G401.6 (cell line): ENCODE results near the gene CASZ1.
A peak's percentile ranks its signal among the peaks of the same experiment; 100 is the strongest.

ENCODE experiments used
- FAIRE-seq: peaks from 2 replicates; lab custom pipeline; 2012; peaks lifted over from hg19 to GRCh38; lab: Jason Lieb, UNC

Gene CASZ1

DNA sequence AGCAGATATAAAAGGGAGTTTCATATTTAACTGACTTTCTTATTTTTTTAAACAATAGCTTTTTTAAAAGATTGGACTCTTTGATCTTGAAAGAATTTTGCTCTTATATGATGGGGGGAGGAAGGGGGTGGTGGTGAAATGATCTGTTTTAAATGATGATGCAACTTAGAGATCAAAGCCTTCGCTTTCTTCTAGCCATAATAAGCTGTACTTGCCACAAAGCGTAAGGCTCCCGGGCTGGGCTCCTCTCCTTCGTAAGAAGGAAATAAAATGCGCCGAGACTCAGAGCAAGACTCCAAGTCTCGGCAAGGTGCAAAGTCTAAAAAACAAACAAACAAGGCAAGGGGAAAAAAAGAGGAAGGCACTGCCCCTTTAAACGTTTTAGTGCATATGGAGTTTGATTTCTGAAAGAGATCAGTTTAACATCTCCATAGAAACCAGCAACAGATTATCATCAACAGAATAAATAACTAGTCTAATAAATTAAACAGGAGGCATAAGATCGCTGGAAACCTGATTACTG lies 3.3 kb downstream of the CASZ1 start:
- peak; percentile 95 for FAIRE-seq

DNA sequence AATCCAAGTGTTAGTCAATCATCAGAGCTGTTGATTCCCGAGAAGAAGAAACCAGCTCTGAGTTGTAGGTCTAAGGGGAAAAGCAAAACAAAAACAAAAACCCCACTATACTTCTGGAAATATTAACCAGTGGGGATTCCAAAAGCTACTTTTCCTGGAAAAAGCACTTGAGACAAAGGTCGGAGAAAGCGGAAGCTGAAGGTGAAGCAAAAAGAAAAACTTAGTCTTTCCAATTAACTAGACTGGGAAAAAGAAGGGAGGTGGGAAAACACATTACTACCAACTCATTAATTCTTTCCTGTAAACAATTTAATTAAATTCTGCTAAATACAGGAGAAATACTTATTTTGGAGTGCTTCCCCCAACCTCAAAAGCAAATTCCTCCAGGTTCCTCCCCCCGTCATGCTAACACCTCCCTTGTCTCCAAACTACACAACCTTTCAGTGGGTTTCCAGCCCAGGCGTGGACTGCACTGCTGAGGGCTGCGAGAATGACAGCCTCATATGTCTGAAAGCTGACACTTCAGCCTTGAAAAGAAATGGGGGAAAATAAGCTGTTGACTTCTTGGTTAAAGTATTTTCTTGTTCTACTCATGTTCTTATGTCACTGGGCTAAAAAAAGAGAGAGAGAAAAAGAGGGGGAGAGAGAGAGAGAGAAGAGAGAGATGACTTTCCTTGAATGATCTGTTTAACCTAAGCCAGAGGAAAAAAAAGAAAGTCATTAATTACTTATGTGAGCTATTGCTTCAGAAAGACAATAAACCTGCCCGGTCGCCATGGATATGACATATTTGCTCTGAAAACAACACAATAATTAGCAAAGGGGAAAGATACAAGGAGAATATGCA lies 5.1 kb downstream of the CASZ1 start:
- peak; percentile 93 for FAIRE-seq

DNA sequence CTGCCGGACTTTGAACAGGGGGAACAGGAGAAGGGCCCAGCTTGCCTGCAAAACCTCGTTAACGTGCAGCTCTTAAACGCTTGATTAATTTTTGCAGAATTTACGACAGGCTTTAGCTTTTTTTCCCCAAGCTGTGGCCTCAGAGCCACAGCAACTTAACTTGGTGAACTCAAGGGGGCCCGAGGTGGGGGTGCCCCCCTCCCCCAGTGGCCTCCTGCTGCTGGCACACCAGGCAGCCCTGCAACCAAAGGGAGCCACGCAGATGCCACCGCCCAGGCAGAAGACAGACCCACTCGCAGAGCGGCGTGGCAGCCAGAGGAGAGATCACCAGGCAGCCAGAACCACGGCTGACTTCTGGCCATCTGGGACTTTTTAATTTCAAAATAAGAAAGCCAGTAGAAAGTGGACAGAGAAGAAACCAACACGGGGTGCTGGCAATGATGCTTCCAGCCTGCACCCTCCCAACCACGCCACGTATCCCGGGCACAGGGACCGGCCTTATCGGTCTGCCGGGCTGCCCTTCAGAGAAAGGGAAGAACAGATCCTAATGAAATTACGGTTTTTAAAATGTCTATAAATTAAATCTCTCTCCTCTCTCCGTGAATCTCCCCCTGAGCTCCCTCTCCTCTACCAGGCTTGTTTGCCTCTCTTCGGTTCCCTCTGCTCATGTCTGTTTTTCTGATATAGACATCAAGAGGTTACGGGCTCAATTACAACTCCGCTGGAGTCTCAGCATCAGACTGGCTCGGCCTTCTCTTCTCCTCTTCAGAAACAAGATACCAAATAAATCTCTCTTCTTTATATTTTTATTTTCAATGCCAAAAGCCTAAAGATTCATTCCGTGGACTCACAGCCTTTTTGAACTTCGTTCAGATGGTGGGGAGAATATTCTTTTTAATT lies 6.4 kb downstream of the CASZ1 start:
- no peak for FAIRE-seq

DNA sequence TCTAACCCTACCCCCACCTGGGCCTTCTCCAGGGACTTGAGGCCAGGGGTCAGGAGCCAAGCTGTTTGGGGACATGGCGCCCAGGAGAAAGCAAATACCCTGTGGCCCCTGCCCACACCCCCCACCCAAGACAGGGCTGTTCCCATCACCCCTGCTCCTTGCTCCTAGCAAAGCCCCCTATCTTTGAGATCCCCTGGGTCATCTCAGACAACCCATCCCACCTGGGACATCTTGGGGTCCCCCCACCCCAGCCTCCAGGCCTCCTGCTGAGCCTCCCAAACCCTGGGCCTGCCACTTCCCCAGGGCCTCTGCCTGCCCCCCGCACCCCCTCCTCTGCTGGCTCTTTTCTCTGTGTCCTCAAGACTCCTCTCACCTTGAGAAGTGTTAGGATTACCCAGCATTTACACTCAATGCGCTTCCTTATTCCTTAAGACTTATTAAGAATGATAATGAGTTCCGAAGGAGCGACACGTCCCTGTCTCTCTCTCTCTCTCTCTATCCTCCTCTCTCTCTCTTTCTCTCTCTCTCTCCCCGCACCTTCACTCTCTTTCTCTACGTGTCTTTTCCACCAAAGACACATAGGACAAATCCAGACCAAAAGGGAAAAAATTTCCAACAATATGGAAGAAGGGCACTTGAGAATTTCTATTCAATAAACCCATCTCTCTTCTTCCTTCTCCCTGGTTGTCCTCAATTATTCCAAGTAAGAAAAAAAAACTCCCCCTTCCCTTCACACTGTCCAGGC lies 7.2 kb downstream of the CASZ1 start:
- no peak for FAIRE-seq

DNA sequence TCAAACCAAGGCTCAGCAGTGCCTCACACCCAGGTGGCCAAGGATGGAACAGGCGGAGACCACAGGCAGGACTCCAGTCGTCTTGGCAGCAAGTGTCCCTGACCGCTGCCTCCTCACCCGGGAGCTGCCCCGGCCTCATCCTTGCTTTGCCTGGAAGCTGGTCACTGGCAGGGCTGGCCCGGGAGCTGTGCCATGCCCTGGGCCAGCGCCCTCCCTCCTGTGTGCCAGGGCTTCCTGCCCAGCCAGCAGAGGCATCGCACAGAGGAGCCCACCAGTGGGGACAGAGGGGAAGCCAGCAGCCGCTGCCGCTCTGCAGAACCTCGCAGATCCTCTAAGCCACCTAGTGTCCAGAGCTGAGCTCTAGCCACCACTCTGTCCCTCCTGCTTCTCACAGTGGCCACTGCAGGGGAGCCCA lies 7.8 kb downstream of the CASZ1 start:
- no peak for FAIRE-seq

DNA sequence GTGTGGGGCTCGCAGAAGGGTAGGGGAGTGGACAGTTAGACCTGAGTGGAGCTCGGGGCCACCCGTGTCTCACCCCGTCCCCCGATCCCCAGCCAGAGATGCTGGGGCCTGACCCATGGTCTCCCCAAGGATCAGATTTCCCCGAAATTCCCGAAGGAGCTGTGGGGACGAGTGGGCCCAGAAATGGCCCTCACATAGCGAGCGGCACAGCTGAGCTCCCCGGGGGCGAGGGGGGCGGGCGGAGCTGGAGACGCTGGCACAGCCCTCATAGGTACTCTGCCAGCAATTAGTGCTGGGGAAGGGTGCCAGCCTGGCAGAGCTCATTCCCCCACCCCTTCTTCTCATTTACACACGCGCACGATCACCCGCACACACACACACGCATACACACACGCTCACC lies 9.2 kb downstream of the CASZ1 start:
- FAIRE-seq = no peak

DNA sequence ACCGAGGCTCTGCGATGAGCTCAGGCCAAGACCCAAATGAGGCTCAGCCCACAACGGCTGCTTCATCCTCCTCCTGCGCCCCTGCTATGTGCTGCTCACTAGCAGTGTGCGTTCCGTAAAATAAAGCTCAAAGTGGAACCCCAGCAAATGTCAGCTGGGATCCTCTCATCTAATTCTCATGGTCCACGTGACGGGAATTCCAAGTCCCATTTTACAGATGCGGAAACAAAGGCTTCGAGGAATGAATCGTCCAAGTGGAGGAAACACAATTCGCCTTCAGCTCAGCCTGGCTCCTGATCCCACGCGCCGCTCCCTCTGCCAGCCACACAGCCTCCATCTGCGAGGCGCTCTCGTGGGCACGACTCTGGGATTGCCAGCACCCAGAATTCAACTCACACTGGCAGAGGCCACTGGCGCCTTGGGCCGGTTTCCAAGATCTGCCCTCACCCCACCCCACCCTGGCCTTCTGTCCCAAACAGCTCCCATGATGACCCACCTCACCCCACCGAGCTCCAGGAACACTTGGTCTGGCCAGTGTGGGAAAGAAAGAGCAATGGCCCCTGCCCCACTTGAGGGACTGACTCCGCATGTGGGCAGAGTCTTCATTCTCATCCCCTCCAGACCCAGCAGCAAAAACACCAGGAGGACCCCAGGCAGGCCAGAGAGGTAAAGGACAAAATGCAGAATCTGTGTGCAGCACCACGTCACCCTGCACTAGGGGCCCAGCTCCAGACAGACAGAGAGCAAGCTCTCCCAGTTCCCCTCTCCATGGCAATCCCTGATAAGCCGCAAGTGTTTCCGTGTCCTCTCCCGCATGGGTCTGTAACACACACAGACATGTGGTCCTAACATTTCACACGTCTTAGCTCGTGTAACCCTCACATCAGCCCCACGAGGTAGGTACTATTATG lies 10.5 kb downstream of the CASZ1 start:
- FAIRE-seq = no peak

DNA sequence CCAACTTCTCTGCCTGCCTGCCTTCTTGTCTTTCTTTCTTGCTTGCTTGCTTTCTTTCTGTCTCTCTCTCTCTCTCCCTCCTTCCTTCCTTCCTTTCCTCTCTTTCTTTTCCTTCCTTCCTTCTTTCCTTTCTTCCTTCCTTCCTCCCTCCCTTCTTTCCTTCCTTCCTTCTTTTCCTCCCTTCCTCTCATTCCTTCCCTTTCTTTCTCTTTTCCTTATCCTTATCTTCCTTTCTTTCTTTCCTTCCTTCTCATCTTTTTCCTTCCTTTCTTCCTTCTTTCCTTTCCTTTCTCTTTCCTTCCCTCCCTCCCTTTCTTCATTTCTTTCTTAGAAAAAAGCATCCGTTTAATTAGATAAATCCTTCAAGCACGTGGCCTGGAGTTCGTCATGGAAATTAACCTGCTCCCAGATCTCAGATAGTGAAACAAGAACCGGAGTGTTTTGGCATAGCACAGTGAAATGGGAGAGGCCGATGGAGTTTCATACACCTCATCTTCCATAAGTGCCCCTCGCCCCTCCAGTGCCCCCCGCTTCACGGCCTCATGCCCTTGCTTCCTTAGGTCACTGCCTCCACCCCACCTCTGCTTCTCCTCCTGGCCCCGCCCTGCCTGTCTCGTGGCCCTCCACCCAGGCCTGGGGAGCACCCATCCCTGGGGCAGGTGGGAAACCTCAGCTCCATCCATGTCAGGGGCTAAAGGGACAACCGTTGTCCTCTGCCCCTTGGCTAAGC lies 11.3 kb downstream of the CASZ1 start:
- no peak for FAIRE-seq

DNA sequence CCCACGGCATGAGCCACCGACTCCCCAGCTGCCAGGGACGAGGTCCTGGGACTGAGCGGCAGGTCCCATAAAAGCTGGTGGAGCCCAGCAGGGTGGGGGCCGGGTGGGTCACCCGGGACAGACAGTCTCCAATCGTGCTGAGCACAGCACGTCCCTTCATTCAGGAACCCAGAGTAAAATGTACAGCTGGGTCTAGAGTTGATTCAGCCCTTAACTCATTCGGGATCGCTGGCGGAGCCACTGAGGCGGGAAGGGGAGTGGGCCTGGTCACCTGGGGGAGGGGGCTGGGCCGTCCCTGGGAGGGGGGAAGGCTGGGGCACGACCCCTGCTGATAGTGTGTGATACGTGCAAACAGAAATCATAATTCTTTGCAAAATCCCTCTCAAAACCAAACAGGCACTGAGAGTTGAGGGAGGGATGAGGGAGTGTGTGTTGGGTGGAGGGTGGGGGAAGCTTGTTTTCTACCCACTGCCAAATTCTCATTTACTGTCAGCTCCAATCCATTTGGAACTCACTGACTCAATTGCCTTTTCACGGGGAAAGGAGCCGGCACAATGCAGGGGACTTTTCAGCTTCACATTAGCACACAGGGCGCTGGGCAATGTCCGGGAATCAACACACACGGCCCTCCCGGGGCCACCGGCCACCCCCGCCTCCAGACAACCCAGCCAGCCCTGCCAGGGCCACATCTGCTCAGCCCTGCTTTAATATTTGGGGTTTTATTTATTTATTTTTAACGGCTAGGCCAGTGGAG lies 13.8 kb downstream of the CASZ1 start:
- FAIRE-seq = no peak

DNA sequence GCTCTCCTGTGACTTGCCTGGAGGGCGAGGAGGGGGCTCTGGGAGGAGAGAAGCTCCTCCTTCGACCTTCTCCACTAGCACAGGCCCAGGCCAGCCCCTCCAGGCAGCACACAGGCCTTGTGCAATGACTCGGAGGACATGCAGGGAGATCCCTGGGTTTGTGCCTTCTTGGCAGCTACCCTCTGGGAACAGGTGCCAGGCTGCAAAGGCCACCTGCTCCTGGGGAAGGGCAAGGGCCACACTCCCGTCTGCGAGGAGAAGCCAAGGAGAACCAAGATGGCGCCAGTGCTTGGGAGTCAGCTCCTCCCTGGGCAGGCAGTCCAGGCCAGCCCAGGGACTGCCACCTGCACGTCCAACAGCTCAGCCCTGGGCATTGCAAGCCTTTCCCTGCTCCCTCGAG lies 15.3 kb downstream of the CASZ1 start:
- no peak for FAIRE-seq

DNA sequence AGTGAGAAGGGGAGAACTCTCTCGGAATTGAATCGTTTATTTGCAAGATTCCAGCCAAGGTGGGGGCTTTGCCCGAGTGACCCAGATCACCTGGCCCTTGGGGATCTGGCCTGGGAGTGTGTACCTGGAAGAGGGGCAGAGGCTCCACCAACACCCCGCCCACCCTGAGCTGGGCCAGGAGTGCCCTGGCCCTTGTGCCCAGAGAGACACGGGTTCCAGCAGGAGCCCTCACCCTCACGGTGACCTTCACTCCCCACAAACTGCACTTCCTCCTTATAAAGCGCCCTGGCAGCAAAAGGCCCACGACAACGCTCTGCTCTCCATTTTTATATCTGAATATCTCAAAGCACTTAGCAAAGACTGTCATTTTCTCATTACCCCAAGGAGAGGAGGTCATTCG lies 16.6 kb downstream of the CASZ1 start:
- no peak for FAIRE-seq

DNA sequence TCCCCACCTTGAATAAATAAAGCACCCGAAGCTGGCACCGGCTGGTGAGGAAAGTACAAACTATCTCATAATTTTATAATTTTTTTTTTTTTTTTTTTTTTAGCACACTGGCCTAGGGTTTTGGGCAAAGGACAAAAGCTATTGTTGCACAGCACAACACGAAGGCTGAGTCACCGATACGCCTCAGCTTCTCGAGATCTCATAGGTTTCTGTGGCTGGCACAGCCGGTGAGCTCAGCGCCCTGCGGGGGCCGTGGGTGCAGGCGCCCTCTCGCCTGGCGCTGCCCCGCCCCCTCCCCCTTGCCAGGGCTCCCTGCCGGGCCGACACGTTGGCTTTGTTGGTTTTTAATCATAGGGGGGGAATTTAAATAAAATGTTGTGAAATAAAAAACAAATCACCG lies 17.2 kb downstream of the CASZ1 start:
- FAIRE-seq = no peak

DNA sequence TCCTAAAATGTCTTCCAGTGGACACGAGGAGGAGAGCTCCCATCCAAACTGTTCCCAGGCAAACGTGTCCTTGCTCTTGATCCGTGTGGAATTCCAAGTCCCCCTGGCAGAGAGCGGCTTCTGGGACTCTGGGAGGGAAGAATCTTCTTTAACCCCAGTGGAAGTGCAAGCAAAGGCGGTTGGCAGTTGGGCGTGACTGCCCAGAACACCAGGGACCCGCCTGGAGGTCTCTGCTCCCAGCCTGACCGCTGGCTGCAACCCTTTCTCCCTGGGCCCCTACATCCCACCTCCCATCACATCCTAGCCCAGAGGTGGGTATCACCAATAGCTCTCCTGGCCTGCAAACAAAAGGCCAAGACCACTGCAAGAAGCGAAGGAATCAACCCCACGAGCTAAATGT lies 17.8 kb downstream of the CASZ1 start:
- FAIRE-seq = no peak

DNA sequence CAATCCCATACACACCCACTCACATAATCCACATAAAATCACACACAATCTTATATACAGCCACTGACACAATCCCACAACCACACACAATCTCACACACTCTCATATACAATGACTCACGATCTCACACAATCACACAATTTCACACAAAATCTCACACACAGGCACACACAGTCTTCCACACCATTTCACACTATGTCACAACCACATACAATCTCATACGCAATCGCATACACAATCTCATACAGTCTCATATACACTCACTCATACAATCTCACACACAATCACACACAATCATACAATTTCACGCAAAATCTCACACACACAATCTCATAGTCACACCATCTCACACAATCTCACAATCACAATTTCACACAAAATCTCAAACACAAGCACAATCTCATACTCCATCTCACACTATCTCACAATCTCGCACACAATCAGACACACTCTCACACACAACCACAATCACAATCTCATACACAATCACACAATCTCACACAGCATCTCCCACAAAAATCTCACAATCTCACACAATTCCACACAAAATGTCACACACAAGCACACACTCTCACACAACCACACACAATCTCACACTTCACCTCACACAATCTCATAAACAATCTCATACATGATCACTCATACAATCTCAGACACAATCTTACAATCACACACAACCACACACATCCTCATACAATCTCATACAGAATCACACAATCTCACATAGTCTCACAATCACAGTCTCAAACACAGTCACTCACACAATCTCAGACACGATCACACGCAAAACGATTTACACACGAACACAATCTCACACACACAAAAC lies 18.5 kb downstream of the CASZ1 start:
- FAIRE-seq = no peak

DNA sequence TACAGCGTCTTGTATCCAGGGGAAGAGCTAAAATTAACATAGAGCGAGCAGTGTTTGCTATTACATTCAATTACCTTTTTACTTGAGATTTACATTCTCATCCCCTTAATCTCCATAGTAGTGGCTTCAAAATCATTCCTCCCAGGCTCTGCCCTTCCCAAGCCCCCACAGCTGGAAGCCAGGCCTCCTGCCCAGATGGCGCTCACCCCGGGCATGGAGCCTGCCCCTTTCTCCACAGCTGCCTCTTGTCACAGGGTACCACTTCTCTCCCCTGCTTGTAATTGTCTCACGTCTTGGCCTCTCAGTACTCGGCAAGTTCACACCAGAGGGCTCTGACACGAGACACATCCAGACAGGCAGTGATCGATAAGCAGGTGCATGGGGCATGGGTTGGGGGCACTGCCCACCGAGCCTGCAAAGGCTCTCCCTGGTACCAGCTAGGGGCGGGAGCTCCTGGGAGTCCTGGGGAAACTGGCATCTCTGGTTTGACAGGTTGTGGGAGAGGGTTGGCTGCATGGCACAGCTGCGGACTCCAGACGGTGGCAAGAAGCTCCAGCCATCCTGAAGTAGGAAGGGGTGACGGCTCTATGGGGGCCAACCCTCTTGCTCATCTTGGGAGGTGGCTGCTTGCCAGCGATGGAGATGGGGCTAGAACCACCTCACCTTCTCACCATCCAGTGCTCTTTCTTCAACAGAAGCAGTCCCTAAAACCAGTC lies 20.1 kb downstream of the CASZ1 start:
- FAIRE-seq = no peak

DNA sequence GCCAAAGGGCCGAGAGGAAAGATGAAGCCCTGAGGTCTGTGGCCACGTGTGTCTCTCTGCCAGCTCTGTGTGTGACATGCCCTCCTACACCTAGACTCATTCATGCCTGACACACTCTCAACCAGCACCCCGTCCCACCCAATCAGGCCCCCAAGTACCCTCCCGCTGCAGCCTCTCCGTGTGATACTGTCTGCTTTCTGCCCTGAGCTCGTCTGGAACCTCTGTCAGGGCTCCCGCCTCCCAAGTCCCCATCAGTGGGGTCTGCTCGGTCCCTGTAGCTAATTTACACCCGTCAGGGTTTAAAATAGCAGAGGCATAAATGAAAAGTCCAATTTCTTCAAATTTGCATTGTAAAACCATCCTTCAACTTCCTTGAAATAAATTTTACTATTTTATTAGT lies 20.7 kb downstream of the CASZ1 start:
- FAIRE-seq = no peak

DNA sequence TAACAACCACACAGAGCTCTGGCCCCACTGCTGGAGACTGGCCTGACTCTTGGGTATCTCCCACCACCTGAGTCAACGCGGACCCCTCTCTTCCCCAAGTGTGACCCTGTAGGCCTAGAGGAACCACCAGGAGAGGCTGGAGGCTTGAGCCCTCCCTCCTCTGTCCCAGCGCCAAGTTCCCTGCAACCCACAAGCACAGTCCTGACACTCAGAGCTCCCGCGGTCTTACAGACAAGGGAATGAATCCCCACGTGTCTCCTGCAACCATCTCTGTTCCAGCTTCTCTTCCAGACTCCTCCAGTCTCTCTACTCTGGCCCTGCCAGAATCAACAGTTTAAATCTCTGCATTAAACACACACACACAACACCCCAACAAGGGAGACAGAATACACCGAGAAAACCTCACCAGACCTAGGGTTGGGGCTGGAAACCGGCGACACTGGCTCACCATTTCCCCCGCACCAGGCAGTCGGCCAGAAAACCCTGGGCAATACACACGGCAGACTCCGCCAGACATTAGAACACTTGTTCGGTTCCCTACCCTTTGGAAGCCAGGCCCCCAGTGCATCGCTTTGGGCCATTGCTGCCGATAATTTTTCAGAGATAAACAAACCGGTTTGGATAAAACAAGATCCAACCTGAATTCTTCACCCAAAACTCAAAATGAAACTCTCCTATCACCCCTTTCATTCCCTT lies 21.7 kb downstream of the CASZ1 start:
- FAIRE-seq = no peak
